ENCODE measurements around the gene LRRC31.

GRCh38 chr3:169855514-169855913 is 14.2 kb downstream of the LRRC31 start:
- TF ChIP-seq CTCF (IDR thresholded peaks at IDR 0.05) = no peak
- no peak for TF ChIP-seq TAF1 (IDR thresholded peaks at IDR 0.05; ENCODE audit: borderline replicate concordance, low read depth, low read length)
- TF ChIP-seq EZH2phosphoT487 (IDR thresholded peaks at IDR 0.05; ENCODE audit: borderline replicate concordance, low read depth) = no peak
- no peak for TF ChIP-seq POLR2AphosphoS5 (IDR thresholded peaks at IDR 0.05; ENCODE audit: low read depth, low read length)
- no peak for TF ChIP-seq EP300 (IDR thresholded peaks at IDR 0.05; ENCODE audit: borderline replicate concordance in 1 of 2, low read depth in 1 of 2, low read length in 1 of 2)
- TF ChIP-seq RCOR1 (IDR thresholded peaks at IDR 0.05; ENCODE audit: low read length) = no peak
- TF ChIP-seq USF1 (IDR thresholded peaks at IDR 0.05; ENCODE audit: borderline replicate concordance, low read depth) = no peak
- no peak for TF ChIP-seq REST (IDR thresholded peaks at IDR 0.05; ENCODE audit: low read depth, low read length)

All from SK-N-SH (cell line).